Esophagus muscularis mucosa (tissue), 4 donors: Measurements from ENCODE around the gene CLDN5.

Source experiments
- EP300 ChIP-seq: sonication (generic); formaldehyde crosslinking; IDR thresholded peaks from one replicate; pipeline ENCODE4 v1.6.1; 2017; ENCODE audit warnings: antibody characterized with exemption
- POLR2A ChIP-seq: fragments of 450-650 bp; IDR thresholded peaks from one replicate; pipeline ENCODE4 v1.6.1; 2017; ENCODE audit warnings: antibody characterized with exemption, moderate library complexity, mild to moderate bottlenecking, low read depth
- TF ChIP-seq, protein P1 (sequence below), 3 experiments: fragments of 200-600 bp in 2 of 3; fragments of 450-650 bp in 1 of 3; sonication (generic) in 2 of 3; IDR thresholded peaks; one replicate each; pipeline ENCODE4 v1.5.1; 2017 to 2019; ENCODE audit warnings: antibody characterized with exemption in 3 of 3, mild to moderate bottlenecking in 2 of 3, moderate library complexity in 1 of 3

- TF ChIP-seq, protein P1, sequence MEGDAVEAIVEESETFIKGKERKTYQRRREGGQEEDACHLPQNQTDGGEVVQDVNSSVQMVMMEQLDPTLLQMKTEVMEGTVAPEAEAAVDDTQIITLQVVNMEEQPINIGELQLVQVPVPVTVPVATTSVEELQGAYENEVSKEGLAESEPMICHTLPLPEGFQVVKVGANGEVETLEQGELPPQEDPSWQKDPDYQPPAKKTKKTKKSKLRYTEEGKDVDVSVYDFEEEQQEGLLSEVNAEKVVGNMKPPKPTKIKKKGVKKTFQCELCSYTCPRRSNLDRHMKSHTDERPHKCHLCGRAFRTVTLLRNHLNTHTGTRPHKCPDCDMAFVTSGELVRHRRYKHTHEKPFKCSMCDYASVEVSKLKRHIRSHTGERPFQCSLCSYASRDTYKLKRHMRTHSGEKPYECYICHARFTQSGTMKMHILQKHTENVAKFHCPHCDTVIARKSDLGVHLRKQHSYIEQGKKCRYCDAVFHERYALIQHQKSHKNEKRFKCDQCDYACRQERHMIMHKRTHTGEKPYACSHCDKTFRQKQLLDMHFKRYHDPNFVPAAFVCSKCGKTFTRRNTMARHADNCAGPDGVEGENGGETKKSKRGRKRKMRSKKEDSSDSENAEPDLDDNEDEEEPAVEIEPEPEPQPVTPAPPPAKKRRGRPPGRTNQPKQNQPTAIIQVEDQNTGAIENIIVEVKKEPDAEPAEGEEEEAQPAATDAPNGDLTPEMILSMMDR (IDR thresholded peaks at IDR 0.05) = no peak
- TF ChIP-seq EP300 (no peak), POLR2A (no peak)
Measured at GRCh38 chr22:19494001-19494560, 30.1 kb downstream of the CLDN5 start.
